ENCODE data around the gene IFNAR2.

GRCh38 chr21:33259428-33259827, 29.7 kb downstream of the IFNAR2 start:
- TF ChIP-seq CTCF (IDR thresholded peaks at IDR 0.05) (no peak), POLR2A (IDR thresholded peaks at IDR 0.05) (no peak)

Measured in adrenal gland (tissue), 5 donors.